Stimulated activated CD8-positive, alpha-beta memory T cell treated with anti-CD3 and anti-CD28 coated beads, Interleukin-2, amount 100 ng/mL, for 48 hours (primary cell): ENCODE results near the gene LAMTOR1.
A peak's percentile ranks its signal among the peaks of the same experiment; 100 is the strongest.
"Not testable (repeated sequence)": the region's sequence is repeated elsewhere in the genome, so short reads cannot be mapped to it uniquely, and the experiment has no call there.

Experiments
- DNase-seq, 2 donors: peaks; one replicate each; pipeline ENCODE4 v3.0.0-alpha.2; 2020; ENCODE audit warnings: low read depth in 2 of 2

Gene LAMTOR1

GRCh38 chr11:72102946-72103753 lies at the start of gene LAMTOR1:
TSS of gene LAMTOR1 (minus strand) at chr11:72103297. CDS start at chr11:72103224, 73 bp downstream.
- peak; percentile 94 to 98 for DNase-seq

GRCh38 chr11:72150882-72151281 lies 47.8 kb upstream of the LAMTOR1 start:
- no peak for DNase-seq

- no peak for DNase-seq
Measured at GRCh38 chr11:72146625-72147024, 43.5 kb upstream of the LAMTOR1 start.

GRCh38 chr11:72144807-72145565 lies 41.9 kb upstream of the LAMTOR1 start:
- no peak for DNase-seq

- not testable (repeated sequence) for DNase-seq
Measured at GRCh38 chr11:72142543-72142942, 39.4 kb upstream of the LAMTOR1 start.

GRCh38 chr11:72142086-72142485 lies 39.0 kb upstream of the LAMTOR1 start:
- not testable (repeated sequence) for DNase-seq

GRCh38 chr11:72141066-72141465 lies 38.0 kb upstream of the LAMTOR1 start:
- peak in 1 of 2 donors; percentile 12 for DNase-seq

- DNase-seq = no peak
Measured at GRCh38 chr11:72140661-72141060, 37.6 kb upstream of the LAMTOR1 start.

- DNase-seq = no peak
Measured at GRCh38 chr11:72139500-72139899, 36.4 kb upstream of the LAMTOR1 start.

- no peak for DNase-seq
Measured at GRCh38 chr11:72138821-72139390, 35.8 kb upstream of the LAMTOR1 start.

GRCh38 chr11:72136684-72137262 lies 33.7 kb upstream of the LAMTOR1 start:
- no peak for DNase-seq

- no peak for DNase-seq
Measured at GRCh38 chr11:72135891-72136683, 33.0 kb upstream of the LAMTOR1 start.

GRCh38 chr11:72135473-72135872 lies 32.4 kb upstream of the LAMTOR1 start, which contains the start of gene FOLR3:
TSS of gene FOLR3 (plus strand) at chr11:72135725. CDS start at chr11:72135953, 228 bp downstream.
- DNase-seq = not testable (repeated sequence)

GRCh38 chr11:72132646-72133045 lies 29.5 kb upstream of the LAMTOR1 start:
- DNase-seq = no peak

- no peak for DNase-seq
Measured at GRCh38 chr11:72129381-72129780, 26.3 kb upstream of the LAMTOR1 start.

- no peak for DNase-seq
Measured at GRCh38 chr11:72127923-72128322, 24.8 kb upstream of the LAMTOR1 start.

GRCh38 chr11:72125956-72126355 lies 22.9 kb upstream of the LAMTOR1 start:
- no peak for DNase-seq

GRCh38 chr11:72124046-72124445 lies 20.9 kb upstream of the LAMTOR1 start:
- no peak for DNase-seq

- no peak for DNase-seq
Measured at GRCh38 chr11:72123117-72123653, 20.1 kb upstream of the LAMTOR1 start.

- DNase-seq = no peak
Measured at GRCh38 chr11:72122607-72123006, 19.5 kb upstream of the LAMTOR1 start.

- no peak for DNase-seq
Measured at GRCh38 chr11:72120930-72121329, 17.8 kb upstream of the LAMTOR1 start.
